Embryonic facial prominence (tissue), 1 donor: Measurements from ENCODE around the gene PTAR1.

Source experiments
- DNase-seq: peaks from one replicate; pipeline ENCODE4 v3.0.0-alpha.2; 2016; ENCODE audit errors: extremely low spot score

The PTAR1 gene

GRCh38 chr9:69750085-69750484 is 9.7 kb downstream of the PTAR1 start:
- DNase-seq = no peak

DNA sequence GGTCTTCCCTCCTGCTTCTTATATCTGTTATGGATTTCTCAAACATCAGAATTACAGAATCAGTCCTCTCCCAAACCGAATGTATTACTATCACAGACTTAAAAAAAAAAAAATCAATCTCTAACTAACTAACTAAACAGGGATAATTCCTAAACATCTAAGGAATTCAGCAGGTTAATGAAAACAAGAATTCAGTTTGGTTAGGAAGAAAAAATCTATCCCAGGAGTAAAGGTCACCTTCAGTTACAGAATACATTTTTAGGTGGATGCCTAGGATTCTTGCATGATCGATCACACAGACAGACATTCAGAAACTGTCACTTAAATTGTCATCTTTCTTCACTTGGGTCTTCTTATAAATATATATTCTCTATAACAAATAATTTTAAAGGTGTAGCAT is 11.5 kb downstream of the PTAR1 start:
- no peak for DNase-seq

DNA sequence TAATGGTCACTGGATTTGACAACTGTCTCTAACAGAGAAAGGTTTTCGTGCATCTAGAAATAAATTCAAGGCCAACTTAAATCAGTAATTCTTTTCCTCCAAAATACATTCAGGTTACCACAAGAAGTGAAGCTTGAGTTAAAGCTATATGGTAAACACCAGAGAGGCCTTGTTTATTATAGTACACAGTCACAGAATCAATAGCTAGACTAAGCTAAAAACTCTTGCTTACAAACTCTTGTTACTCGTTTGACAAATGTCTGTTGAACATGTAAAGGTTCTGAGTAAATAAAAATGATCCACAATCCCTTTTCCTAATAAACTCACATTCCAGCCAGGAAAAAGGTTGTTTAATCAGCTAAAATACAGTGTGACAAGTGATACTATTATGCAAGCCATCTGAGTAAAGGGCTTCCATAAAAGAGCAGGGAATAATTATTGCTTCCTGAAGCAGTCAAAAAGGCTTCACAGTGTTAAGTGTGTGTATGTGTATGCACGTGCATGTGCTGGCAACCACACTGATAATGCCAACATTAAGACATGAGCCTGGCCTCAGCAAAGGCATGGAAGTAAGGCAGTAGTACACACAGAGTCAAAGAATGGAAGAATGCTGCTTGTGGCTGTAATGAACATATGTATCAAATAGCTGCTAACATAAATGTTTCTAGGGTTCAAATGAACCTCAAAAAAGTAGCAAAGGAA is 12.8 kb downstream of the PTAR1 start:
- DNase-seq = no peak

DNA sequence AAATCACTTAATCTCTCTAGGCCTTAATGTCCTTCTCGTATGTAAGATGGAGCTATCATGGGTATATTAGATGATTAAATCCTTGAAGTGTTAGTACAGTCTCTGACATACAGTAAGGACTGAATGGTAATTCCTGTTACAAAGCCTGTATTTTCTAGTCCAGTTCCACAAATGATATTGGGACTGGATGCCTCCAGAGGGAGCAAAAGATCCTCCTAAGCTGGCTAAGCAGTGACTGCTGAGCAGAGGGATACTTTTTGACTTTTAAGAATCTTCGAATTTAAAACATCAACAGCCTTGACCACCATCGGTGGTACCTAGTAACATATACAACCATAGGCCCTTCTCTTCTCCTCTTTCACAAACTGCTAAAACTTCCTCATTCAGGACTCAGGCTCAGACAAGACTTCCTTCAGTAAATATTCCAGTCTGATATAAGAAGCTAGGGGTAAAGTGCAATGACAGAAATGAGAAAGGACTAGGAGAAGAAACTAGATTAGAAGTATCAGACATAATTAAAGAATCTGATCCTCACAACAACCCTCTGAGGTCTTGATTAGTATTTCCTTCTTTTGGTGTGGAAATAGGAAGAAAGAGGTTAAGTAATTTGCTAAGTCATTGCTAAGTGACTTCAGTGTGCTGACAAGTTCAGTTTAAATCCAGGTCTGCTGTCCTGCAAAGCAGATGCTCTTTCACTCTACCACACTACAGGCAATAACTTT is 13.9 kb downstream of the PTAR1 start:
- no peak for DNase-seq

- no peak for DNase-seq
Measured at GRCh38 chr9:69744688-69745380, 15.0 kb downstream of the PTAR1 start.

DNA sequence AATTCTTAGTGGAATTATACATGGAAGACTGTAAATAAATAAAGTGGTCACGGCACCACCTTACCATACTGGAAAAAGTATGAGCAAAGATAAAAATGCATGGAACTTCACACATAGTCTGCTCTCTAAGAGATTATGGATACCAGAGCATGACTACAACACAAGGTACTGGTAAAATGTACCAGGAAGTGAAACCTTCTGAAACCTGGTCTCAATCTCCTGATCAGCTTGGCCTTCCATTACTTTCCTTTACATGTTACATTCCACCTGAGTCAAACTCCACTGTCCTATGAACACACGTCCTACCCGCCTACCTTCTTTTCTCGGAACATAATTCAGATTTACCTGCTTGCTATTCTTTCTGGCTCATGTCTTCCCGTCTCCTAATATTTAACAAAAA is 15.9 kb downstream of the PTAR1 start:
- no peak for DNase-seq

DNA sequence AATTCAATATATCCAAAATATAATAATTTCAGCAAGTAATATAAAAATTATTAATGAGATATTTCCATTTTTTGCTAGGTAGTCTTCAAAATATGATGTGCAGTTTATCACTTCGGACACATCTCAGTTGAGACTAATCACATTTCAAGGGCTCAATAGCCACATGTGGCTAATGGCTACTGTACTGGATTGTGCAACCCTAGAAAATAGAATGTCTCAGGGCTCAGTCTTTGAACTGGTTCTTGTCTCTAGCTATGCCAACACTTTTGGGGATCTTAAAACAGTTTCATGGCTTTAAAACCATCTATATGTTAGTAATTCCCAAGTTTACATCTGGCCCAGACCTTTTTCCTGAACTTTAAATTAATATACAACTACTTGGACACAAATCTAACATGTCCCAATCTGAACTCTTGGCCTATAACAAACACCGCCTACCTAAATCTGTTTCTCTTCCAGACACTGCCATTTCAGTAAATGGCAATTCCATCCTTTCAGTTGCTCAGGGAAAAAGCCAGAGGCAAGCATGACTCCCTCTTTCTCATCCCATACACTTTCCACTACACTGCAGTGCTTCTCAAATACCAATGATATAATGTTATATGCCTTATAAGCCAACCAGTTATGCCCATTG is 18.8 kb downstream of the PTAR1 start:
- DNase-seq = no peak

DNA sequence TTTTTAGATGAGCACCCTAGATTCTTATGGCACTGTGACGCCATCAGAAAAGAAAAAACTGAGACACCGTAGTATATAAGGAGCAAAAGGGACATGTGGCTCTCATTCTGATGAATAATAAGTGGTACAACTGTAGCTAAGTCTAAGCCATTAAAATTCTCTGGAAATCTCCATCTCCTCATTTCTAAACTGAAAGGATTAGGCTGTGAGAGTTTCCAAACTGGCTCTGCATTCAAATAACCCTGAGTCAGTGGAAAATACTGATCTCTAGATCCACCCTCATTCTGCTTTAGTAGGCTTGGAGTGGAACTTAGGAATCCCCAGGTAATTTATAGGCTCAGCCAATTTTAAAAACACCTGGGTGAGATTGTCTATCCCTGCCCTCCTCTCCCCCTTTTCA is 28.5 kb downstream of the PTAR1 start:
- no peak for DNase-seq

DNA sequence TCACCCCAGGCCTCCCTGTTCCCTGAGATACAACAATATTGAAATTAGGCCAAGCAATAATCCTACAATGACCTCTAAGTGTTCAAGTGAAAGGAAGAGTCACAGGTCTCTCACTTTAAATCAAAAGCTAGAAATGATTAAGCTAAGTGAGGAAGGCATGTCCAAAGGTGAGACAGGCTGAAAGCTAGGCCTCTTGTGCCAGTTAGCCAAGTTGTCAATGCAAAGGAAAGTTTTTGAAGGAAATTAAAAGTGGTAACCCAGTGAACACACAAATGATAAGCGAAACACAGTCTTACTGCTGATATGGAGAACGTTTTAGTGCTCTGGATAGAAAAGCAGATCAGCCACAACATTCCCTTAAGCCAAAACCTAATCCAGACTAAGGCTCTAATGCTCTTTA is 39.8 kb downstream of the PTAR1 start:
- DNase-seq = no peak

GRCh38 chr9:69719367-69719766 is 40.4 kb downstream of the PTAR1 start:
- DNase-seq = no peak

DNA sequence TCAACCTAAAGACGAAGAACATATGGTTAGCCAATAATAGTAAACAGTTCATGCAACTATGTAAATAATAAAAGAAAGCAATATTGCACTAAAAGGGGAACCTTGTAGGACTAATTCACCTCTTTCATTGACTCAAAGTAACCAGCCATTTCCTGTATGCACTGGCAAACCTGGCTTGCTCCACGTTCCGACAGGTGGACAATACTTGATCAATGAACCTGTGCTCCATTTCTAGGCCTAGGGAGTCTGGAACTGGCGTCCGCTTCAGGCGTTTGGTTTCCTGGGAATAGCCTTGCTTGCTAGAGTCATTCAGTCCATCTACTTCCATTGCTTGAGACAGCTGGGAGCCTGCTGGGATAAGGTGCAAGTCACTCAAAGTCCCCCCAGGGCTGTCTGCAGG is 41.6 kb downstream of the PTAR1 start:
- no peak for DNase-seq

DNA sequence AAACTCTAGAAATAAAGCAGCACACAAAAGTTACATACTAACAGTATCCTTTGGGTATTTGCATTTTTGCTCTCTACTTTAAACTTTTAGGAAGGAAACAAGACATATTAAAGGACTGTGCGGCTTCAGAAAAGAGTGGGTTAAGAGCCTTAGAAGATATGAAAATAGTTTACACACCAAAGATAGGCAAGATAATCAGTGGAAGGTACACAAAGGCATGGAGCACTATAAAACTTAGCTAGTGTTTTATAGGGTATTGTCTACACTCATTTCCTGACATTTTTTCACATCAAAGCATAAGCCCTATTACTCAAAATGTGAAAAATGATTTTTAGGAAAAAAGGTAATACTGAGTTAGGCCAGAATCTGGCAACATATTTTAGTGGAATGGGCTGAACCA is 44.0 kb downstream of the PTAR1 start:
- DNase-seq = no peak

GRCh38 chr9:69715096-69715495 is 44.7 kb downstream of the PTAR1 start:
- no peak for DNase-seq

- DNase-seq = no peak
Measured at GRCh38 chr9:69697475-69697874, 62.3 kb downstream of the PTAR1 start.

DNA sequence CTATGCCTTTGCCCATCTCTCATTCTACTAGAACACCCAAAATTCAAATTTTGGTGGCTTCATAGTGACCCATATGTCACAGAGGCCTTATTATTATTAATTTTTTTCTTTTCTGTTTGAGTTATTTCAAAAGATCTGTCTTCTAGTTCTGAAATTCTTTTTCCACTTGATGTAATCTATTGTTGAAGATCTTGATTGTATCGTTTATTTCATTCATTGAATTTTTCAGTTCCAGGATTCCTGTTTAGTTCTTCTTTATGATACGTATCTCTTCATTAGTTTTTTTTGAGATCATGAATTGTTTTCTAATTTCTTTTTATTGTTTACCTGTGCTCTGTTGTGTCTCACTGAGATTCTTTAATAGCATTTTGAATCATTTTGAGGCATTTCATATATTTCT is 63.0 kb downstream of the PTAR1 start:
- DNase-seq = no peak

GRCh38 chr9:69689991-69690538 is 69.7 kb downstream of the PTAR1 start:
- DNase-seq = no peak

GRCh38 chr9:69683927-69684326 is 75.9 kb downstream of the PTAR1 start:
- DNase-seq = no peak

GRCh38 chr9:69678843-69679538 is 80.8 kb downstream of the PTAR1 start:
- no peak for DNase-seq

GRCh38 chr9:69677931-69678330 is 81.9 kb downstream of the PTAR1 start:
- no peak for DNase-seq

DNA sequence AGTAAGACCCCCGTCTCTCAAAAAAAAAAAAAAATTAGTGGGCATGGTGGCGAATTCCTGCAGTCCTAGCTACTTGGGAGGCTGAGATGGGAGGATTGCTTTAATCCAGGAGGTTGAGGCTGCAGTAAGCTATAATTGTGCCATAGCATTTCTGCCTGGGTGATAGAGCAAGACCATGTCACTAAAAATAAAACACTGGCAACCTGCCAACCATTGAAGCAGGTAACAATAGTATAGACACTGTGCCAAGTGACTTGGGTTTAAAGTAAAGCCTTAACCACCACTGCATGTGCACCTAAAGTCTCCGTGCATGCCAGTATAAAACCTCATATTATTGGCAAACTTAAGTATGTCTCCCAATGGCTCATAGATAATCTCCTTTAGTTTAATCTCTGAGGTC is 84.2 kb downstream of the PTAR1 start:
- no peak for DNase-seq

DNA sequence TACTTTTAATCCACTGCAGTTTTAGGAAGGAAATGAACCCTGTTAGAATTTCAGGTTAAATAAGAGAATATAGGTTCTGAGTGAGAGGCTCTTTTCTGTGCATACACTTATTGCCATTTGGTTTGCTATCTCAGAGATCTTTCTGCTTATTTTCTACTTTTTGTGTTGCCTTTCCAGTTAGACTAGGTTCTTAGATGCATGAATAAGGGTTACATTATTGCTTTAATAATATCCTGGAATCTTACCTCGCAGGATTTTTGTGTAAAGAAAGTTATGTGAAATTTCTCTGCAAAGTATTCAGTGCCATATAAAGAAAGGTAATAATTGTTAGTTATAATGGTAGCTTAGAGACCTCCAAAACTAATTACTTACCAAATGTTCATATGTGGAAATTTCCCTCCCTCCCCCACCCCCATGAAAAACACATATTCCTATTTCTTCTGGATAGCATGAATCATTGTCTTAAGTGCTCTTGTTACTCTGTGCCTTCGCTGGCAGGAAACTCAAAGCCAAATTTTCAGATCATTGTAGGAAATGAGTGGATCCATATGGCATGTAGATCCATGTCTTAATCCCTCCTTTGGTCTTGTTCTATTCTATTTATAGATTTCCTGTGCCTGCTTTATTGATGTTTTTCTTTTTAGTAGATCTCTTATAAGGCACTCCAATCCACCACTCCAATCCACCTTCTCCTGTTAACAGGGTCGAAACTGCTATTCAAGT is 84.9 kb downstream of the PTAR1 start:
- no peak for DNase-seq
